K562 (cell line): Measurements from ENCODE around the gene DEGS1. TPM values are rescaled to one million over a fixed set of nuclear protein-coding genes. Genes with fewer than 3 reads are reported as not detected.

Source experiments
- EP400 ChIP-seq: fragments of 450-650 bp; IDR thresholded peaks from 2 replicates; pipeline ENCODE4 v1.6.1; 2017; ENCODE audit warnings: antibody characterized with exemption, mild to moderate bottlenecking, moderate library complexity
- ERF ChIP-seq: fragments of 450-650 bp; formaldehyde crosslinking; IDR thresholded peaks from 2 replicates; pipeline ENCODE4 v1.4.0; 2020; ENCODE audit warnings: mild to moderate bottlenecking, mixed read lengths
- EZH2 ChIP-seq: IDR thresholded peaks from 2 replicates; pipeline ENCODE4 v1.6.1; 2012; ENCODE audit warnings: low read depth, mild to moderate bottlenecking, inconsistent platforms, low read length, borderline replicate concordance
- KHSRP ChIP-seq: fragments of 450-650 bp; IDR thresholded peaks from 2 replicates; pipeline ENCODE4 v1.6.1; 2017
- PCBP2 ChIP-seq: fragments of 200-400 bp; formaldehyde crosslinking; IDR thresholded peaks from 2 replicates; pipeline ENCODE4 v1.6.1; 2018; ENCODE audit warnings: low read length, low read depth, mild to moderate bottlenecking, moderate library complexity; ENCODE audit not compliant: poor library complexity, severe bottlenecking
- TCF15 ChIP-seq: fragments of 250-450 bp; sonication (Bioruptor Pico); IDR thresholded peaks from 2 replicates; pipeline ENCODE4 v1.8.0; 2022; ENCODE audit warnings: moderate library complexity, mild to moderate bottlenecking, inconsistent platforms
- TRIM24 ChIP-seq, 2 experiments: fragments of 450-650 bp; IDR thresholded peaks; 2 replicates each; pipeline ENCODE4 v1.6.1; 2016
- ZBTB26 ChIP-seq: fragments of 450-650 bp; formaldehyde crosslinking; IDR thresholded peaks from 2 replicates; pipeline ENCODE4 v1.4.0; 2022; ENCODE audit warnings: missing genetic modification characterization
- ZNF778 ChIP-seq: fragments of 450-650 bp; formaldehyde crosslinking; IDR thresholded peaks from 2 replicates; pipeline ENCODE4 v1.4.0; 2020; ENCODE audit warnings: mild to moderate bottlenecking, moderate library complexity
- polyA plus RNA-seq, 8 experiments: library from polyadenylated mRNA; depleted of rRNA in 4 of 8; stranded (reverse) in 5 of 8; unstranded in 3 of 8; fragments of >200 nt; fragmentation: Nextera tagmentation in 2 of 8; fragmentation: Illumina TruSeq in 1 of 8; extraction: Ambion mirVana in 2 of 8; extraction: Trizol in 1 of 8; gene quantifications; 2 replicates each; pipeline versions ENCODE4 v1.2.1 to v1.2.3, GENCODE V29; 2011 to 2014; ENCODE audit warnings: inconsistent platforms in 1 of 8, missing spikeins in 1 of 8
- total RNA-seq, 7 experiments: library from RNA; depleted of rRNA in 6 of 7; stranded (reverse); fragments of >200 nt in 6 of 7; fragmentation: Illumina TruSeq in 2 of 7; extraction: Trizol in 2 of 7; gene quantifications; 2 replicates each; pipeline versions ENCODE4 v1.2.1 to v1.2.3, GENCODE V29; 2011 to 2021; ENCODE audit warnings: low replicate concordance in 1 of 7
- TF ChIP-seq, protein P1 (sequence below), 2 experiments: fragments of 450-650 bp in 1 of 2; IDR thresholded peaks; 2 replicates each; pipeline ENCODE4 v1.6.1; 2011 to 2017; ENCODE audit warnings: low read depth in 2 of 2, antibody characterized with exemption in 1 of 2, borderline replicate concordance in 1 of 2, low read length in 1 of 2, mild to moderate bottlenecking in 1 of 2, mixed read lengths in 1 of 2; ENCODE audit not compliant: control insufficient read depth in 1 of 2

Gene DEGS1
- total and polyA plus RNA-seq, 9 of the 15 experiments (the other 6 are each of a cell fraction or from before 2014, with no cell fraction given) = 12.3 to 95.0 (median 38.8) TPM

GRCh38 chr1:224172229-224172628 is 10.8 kb upstream of the DEGS1 start (continued):
- peak; percentile 65; the same call in 1 of the 2 replicates for TF ChIP-seq ZBTB26 (CRISPR knock-in tag)
- TF ChIP-seq, protein P1, sequence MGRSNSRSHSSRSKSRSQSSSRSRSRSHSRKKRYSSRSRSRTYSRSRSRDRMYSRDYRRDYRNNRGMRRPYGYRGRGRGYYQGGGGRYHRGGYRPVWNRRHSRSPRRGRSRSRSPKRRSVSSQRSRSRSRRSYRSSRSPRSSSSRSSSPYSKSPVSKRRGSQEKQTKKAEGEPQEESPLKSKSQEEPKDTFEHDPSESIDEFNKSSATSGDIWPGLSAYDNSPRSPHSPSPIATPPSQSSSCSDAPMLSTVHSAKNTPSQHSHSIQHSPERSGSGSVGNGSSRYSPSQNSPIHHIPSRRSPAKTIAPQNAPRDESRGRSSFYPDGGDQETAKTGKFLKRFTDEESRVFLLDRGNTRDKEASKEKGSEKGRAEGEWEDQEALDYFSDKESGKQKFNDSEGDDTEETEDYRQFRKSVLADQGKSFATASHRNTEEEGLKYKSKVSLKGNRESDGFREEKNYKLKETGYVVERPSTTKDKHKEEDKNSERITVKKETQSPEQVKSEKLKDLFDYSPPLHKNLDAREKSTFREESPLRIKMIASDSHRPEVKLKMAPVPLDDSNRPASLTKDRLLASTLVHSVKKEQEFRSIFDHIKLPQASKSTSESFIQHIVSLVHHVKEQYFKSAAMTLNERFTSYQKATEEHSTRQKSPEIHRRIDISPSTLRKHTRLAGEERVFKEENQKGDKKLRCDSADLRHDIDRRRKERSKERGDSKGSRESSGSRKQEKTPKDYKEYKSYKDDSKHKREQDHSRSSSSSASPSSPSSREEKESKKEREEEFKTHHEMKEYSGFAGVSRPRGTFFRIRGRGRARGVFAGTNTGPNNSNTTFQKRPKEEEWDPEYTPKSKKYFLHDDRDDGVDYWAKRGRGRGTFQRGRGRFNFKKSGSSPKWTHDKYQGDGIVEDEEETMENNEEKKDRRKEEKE (IDR thresholded peaks at IDR 0.05; ENCODE audit: borderline replicate concordance in 1 of 2, control insufficient read depth in 1 of 2, low read depth in 2 of 2, low read length in 1 of 2) = 0 out of 4 replicates have a peak, but pooled peaks of 1 of the 2 experiments have one; percentile 14
- TF ChIP-seq ERF (CRISPR knock-in tag) = no peak
- TF ChIP-seq TRIM24 (IDR thresholded peaks at IDR 0.05) = peak in 1 of 2 experiments; percentile 27; a peak in 1 of 4 replicates
- no peak for TF ChIP-seq TCF15 (CRISPR knock-in tag)
- peak; percentile 78 for TF ChIP-seq PCBP2
- TF ChIP-seq KHSRP = 0 out of 2 replicates have a peak, but pooled peaks have one; percentile 24
- no peak for TF ChIP-seq EZH2
- no peak for TF ChIP-seq ZNF778 (CRISPR knock-in tag)
- peak; percentile 21; the same call in 1 of the 2 replicates for TF ChIP-seq EP400
- TF ChIP-seq, all 486 proteins: peak for 17
